Glomerular visceral epithelial cell (primary cell): Measurements from ENCODE around the gene ARHGAP18.

Source experiments
- DNase-seq: peaks from one replicate; pipeline ENCODE4 v3.0.0-alpha.2; 2016; ENCODE audit errors: extremely low spot score

The ARHGAP18 gene

GRCh38 chr6:129719692-129720091 lies 9.7 kb upstream of the ARHGAP18 start:
- DNase-seq = no peak

- DNase-seq = peak; percentile 25
Observed at GRCh38 chr6:129717277-129717676, 7.3 kb upstream of the ARHGAP18 start.

- no peak for DNase-seq
Observed at GRCh38 chr6:129713806-129714333, 3.9 kb upstream of the ARHGAP18 start.

- no peak for DNase-seq
Observed at GRCh38 chr6:129711271-129711631, 1.3 kb upstream of the ARHGAP18 start.

- DNase-seq = no peak
Observed at GRCh38 chr6:129710450-129711270, 683 bp upstream of the ARHGAP18 start.

GRCh38 chr6:129709196-129709768 lies 695 bp downstream of the ARHGAP18 start:
- peak; percentile 40 for DNase-seq

GRCh38 chr6:129708496-129709195 lies 1.3 kb downstream of the ARHGAP18 start:
- no peak for DNase-seq

- no peak for DNase-seq
Observed at GRCh38 chr6:129707882-129708495, 2.0 kb downstream of the ARHGAP18 start.

- DNase-seq = no peak
Observed at GRCh38 chr6:129707028-129707427, 2.9 kb downstream of the ARHGAP18 start.

GRCh38 chr6:129705212-129705611 lies 4.8 kb downstream of the ARHGAP18 start:
- no peak for DNase-seq

- DNase-seq = no peak
Observed at GRCh38 chr6:129704708-129705107, 5.3 kb downstream of the ARHGAP18 start.

GRCh38 chr6:129701721-129702455 lies 8.1 kb downstream of the ARHGAP18 start:
- DNase-seq = peak; percentile 52

GRCh38 chr6:129700666-129701065 lies 9.3 kb downstream of the ARHGAP18 start:
- no peak for DNase-seq

- DNase-seq = no peak
Observed at GRCh38 chr6:129699659-129700058, 10.3 kb downstream of the ARHGAP18 start.

GRCh38 chr6:129698430-129698829 lies 11.5 kb downstream of the ARHGAP18 start:
- no peak for DNase-seq

- DNase-seq = no peak
Observed at GRCh38 chr6:129697788-129698187, 12.2 kb downstream of the ARHGAP18 start.

- no peak for DNase-seq
Observed at GRCh38 chr6:129696843-129697242, 13.1 kb downstream of the ARHGAP18 start.

GRCh38 chr6:129696028-129696418 lies 14.0 kb downstream of the ARHGAP18 start:
- DNase-seq = no peak

GRCh38 chr6:129695373-129696027 lies 14.5 kb downstream of the ARHGAP18 start:
- no peak for DNase-seq

- no peak for DNase-seq
Observed at GRCh38 chr6:129694036-129694435, 15.9 kb downstream of the ARHGAP18 start.

- no peak for DNase-seq
Observed at GRCh38 chr6:129692467-129692866, 17.5 kb downstream of the ARHGAP18 start.
